Hypothalamus (tissue), 51 donors: Measurements from ENCODE around the gene PPP1R12A.
A peak's percentile ranks its signal among the peaks of the same experiment; 100 is the strongest.

Source experiments
- DNase-seq, 51 donors: peaks; one replicate each; lab custom pipeline; 2025; lab: John Stamatoyannopoulos, UW

PPP1R12A gene

DNA sequence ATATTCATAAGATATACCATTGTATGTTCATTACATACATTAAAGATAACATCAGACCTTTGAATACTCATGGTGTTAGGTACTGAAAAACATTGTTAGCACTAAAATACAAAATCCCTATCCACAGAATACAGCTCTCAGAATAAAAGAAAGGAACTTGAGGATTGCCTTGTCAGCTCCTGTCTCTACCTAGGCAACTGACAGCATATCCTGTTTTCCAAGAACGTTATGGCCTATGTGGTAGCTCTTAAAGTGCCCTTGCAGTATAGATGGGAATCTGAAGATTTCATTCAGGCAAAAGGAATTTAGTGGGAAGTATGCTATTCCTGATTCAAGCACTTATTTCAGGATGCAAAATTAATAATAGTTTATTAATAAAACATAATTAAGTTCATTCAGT, 1.8 kb upstream of the PPP1R12A start:
- DNase-seq: no peak

DNA sequence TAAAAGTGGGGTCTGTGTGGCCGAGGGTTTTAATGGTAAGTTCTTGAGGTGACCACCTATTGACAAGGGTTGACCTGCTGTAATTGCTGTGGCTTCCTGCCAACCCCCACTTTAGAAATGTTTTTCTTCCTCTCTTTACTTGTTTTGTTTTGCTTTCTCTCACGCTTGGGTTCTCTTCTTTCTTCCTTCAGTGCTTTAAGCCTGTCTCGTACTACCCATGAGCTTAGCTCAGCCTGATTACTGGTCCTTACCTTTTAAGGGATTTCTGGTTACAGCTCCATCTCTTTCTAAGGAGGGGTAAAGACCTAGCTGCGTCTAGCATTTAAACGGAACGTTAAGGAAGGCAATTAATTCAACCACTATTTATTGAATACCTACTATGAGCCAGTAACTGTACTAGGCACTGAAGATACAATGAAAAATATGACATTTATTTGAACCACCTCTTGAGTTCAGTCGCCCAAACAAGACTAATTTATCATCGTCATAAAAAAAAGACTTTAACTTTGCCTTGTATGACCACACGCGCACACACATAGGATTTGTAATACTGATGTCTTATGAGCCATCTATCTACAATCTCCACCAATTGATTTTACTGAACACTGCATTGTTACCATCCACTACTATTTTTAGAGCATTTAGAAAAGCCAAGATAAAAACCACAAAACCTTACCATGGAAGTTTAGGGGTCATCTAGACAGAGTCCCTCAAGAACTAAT, 888 bp upstream of the PPP1R12A start:
- peak in 2 of 51 donors; percentile 13 to 45 for DNase-seq

DNA sequence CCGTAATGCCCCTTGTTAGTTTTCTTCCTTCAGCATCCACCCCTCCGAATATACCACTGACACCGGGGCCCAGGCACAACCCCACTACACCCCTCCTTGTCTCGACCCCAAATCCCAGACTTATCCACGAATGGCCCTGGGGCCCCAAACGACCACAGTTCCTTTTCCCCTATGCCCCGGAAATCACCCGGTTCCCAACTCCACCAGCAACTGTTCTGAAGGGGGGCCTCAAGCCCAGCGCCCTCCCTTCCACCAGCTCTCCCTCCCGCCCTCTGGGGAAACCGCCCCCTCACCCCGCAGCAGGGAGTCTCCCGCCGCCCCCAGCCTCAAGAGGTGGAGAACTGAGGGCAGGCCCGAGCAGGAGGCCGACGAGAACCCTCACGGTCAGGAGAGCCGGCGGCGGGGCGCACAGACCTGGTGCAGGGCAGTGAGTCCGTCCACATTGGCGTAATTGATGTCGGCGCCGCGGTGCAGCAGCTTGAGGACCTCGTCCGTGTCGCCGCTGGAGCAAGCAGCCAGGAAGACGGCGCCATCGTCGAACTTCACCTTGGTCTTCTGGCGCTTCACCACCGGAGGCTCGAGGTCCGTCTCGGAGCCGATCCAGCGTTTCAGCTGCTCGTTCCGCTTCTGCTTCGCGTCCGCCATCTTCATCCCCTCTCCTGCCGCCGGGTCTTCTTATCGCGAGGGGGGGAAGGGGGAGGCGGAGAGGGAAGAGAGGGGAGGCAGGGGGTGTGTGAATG, 446 bp downstream of the PPP1R12A start:
- DNase-seq: peak in 43 of 51 donors; percentile 34 to 89 (median 68)

DNA sequence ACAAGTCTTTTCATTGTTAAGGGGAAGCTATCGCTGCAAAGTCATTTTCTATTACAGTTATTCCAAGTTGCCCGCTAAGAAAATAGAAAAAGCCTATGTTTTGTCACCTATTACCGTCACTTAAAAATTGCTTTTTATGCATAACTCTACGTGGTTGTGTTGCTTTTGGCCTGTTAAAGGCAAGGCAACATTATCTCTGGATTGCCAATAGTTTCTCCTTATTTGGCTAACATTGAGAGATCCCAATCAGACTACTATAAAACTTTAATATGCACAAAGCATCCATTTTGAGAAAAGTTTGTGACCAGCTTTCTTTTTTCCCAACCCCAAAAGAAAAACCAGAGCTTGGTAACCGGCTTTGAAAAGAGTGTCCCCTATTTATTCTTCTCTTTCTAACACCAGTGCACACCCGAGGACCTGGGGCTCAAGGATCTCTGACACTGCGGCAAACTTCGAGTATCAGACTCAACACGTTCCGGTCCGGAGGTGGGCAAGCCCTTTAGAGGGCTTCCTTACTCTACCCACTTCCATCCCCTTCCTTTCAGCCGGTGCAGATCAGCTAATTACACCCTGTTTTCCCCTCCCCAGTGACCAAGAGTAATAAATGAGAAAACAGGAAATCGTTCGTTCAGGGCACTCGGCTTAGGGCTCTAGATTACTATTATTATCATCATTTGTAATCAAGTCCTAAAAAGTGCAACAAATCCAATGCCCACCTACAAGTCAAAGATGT, 1.2 kb downstream of the PPP1R12A start:
- DNase-seq: peak in 12 of 51 donors; percentile 2 to 56 (median 10)

DNA sequence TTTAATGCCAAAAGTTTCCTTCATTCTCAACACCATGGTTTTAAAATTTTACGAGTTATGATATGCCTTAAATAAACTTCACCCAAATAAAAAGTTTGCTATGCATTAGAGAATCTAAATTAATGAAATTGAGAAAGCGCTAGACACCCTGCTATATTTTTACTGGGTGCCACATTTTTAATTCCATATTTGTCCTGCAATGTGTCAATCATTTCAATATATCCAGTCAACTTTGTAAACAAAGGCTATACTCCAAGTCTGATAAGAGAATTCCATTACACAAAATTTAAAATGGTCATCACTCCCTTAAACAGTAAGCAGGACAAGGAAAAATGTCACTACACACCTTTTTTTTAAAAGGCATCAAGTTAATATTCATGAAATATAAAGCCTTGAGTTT, 1.9 kb downstream of the PPP1R12A start:
- DNase-seq: no peak

DNA sequence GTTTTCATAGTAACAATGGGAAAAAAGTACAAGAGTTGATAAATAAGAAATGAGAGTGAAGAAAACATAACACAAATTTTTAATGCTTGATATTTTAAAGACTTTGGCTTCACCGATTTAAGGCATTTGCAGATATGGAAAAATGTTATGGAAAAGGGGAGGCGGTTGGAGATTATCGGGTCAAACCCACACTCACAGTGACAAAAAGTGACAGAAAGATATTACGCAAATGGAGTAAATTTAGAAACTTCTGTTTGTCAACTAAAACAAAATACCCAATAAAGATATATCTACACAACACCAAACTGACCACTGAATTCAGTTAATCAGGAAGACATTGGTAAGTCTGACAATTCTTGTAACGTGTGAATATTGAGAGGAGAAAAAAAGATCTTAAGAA, 2.5 kb downstream of the PPP1R12A start:
- DNase-seq: no peak

DNA sequence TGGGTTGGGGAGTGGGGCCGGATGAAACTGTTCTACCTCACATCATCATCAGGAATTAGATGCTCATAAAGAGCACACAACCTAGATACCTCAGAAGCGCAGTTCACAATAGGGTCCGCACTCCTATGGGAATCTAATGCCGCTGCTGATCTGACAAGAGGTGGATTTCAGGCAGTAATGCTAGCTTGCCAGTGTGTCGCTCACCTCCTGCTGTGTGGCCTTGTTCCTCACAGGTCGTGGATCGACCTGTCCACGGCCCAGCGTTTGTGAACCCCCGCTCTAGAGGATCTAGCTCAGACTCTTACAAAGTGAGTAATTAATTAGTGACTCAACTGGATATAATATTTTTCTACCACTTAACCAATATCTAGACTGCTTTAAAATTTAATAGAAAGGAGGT, 5.8 kb downstream of the PPP1R12A start:
- DNase-seq: no peak

DNA sequence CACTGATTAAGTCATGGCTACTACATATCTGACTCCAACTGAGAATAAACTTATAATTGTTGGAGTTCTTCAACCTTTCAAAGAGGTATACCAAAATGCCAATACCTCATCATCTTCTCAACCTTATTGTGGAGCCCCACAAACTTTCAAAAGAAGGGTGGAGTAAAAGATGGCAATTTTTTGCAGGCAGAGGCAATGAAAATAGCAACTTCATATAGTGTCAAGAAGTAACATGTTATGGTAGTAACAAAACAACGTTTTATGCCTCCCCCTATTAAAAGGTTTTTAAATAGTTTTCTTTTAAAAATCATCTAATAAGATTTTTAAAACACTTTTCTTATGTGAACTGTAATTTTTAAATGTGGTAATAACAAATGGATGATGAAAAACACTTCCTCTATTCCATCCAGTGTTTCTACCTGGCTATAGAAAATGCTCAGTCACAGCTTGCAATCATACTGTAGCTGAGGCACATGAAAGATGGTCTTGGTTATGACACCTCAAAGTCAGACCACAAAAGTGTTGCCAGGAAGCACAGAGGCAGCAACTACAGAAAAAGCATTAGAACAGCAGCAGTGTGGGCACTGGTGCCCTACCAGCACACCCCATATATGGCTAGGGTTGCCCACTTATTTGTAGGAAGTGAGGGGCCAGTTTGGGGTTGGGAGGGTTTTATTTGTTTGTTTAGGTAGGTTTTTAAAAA, 7.0 kb downstream of the PPP1R12A start:
- no peak for DNase-seq

DNA sequence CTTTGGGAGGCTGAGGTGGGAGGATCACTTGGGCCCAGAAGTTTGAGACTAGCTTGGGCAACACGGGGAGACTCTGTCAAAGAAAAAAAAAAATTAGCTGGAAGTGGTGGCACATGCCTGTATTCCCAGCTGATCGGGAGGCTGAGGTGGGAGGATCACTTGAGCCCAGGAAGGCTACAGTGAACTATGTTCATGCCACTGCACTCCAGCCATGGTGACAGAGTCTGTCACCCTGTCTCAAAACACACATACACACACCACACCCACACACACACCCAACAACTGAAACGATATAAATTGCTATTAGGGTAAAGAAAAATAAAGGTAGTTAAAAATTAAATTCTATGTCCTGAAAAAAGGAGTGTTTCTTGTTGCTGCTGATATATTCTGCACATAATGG, 7.9 kb downstream of the PPP1R12A start:
- DNase-seq: no peak

DNA sequence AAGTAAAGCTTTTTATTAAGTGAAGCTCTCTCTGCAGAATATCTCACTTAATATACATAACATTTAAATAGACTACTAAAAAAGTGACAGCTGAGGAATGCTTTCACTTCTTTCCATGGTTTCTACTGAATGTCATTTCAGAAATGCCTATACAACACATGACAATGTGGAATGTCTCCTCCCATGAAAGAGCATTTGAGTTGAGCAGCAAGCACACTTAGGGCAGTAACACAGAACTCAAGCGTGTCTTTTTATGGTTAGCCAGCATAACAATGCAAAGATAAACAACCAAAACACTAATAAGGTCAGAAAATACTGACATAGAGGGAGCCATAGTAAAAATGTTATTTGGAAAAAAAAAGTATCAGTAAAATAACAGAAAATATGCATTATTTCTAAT, 9.4 kb downstream of the PPP1R12A start:
- DNase-seq: no peak

DNA sequence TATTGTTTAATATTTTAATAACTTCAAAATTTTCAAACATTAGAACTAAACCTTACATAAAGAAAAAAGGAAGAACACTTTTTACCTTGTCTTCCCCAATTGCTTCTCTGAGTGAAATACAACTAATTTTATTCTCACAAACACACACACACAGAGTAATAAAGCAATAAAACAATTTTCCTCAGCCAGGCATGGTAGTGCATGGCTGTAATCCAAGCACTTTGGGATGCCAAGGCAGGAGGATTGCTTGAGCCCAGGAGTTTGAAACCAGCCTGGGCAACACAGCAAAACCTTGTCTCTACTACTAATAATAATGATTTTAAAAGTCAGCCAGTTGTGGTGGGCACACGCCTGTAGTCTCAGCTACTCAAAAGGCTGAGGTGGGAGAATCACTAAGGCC, 13.1 kb downstream of the PPP1R12A start:
- no peak for DNase-seq

DNA sequence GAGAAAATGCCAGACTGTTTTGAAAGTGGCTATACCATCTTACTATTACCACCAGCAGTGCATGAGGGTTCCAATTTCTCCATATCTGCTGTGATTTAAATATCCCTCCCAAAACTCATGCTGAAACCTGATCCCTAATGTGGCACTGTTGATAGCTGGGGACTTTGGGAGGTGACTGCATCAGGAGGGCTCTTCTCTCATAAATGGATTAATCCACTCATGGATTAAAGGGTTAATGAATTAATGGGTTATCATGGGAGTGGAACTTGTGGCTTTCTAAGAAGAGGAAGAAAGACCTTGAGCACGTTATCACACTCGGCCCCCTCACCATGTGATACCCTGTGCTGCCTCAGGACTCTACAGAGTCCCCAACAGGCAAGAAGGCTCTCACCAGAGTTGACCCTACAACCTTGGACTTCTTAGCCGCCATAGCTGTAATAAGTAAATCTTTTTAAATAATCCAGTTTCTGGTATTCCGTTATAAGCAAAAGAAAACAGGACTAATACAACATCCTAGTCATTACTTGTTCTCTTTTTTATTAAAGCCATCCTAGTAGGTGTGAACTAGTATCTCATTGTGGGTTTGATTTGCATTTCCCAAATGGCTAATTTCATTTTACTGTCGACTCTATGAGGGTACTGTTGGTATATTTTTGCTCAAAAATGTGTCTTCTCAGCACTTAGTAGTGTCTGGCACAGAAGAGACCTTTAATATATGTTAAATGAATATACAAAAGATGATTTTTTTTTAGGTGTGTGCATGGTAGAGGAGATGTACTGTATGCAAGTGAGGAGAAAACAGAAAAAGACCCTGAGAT, 14.3 kb downstream of the PPP1R12A start:
- DNase-seq: no peak

DNA sequence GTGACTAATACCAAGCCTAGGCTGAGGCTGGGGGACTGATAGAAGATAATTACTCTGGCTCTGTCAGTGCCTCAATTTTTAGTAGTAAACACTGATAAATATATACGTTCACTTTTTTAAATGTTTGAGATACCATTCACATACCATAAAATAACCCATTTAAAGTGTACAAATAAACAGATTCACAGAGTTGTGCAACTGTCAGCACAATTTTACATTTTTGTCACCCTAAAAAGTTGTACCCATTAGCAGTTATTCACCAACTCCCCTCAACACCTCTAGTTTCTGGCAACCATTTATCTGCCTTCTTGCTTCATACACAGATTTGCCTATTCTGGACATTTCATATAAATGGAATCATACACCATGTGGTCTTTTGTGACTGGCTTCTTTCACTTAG, 15.1 kb downstream of the PPP1R12A start:
- no peak for DNase-seq

DNA sequence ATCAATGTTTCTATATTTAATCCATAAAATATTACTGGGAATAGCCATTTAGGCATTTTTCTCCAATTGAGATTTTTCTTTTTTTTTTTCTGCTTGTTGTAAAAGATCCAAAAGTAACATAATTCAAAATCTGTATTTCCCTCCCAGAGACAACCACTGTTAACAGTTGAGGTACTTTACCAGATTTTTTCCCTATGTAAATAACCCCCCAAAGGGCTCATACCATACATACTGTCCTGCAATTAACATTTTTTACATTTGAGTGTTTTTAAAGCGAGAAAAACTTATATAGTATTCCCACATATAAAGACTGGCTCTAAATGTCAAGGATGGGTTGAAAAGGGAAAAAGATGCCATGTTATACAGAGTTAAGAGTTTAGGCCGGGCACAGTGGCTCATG, 18.1 kb downstream of the PPP1R12A start:
- DNase-seq: no peak

DNA sequence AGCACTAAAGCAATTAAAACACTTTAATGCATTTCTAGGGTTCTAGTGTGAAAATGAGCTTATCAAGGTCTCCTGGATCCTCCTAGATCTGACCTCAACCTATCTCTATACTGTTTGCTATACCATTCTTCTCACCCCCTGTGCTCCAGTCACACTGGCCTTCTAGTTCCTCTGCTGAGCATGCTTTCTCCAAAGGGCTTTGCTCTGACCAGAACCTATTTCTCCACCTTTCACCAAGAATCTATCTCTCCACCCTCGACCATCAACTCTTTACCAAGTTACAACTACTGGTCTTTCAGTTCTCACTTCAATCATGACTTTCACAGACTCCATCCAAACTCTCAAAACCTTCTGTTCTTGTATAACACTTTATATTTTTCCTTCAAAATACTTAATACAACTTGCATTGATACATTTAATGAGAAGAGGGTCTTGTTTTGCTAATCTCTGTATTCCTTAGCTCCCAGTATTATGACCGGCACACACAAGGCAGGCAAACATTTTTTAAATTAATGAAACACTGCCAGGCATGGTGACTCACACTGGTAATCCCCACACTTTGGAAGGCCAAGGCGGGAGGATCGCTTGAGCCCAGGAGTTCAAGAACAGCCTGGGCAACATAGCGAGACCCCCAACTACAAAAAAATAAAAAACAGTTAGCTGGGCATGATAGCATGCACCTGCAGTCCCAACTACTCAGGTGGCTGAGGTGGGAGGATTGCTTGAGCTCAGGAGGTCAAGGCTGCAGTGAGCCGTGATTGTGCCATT, 22.8 kb downstream of the PPP1R12A start:
- no peak for DNase-seq

DNA sequence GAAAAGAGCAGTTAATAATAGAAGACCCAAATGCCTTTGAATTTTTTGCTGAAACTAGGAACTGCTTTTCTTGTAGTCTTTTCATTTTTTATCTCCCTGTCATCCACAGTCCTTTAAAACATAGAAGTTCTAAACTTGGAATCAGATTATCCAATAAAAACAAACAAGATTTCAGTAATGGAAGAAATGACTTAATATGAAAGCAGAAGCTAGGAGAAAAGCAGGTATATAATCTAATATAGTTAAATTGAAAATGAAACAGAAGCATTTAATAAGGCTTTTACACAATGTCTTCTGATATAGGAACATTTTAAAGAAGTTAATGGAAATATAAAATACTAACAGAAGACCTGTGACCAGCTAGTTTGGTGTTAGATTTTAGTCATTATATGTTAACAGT, 26.5 kb downstream of the PPP1R12A start:
- DNase-seq: no peak

DNA sequence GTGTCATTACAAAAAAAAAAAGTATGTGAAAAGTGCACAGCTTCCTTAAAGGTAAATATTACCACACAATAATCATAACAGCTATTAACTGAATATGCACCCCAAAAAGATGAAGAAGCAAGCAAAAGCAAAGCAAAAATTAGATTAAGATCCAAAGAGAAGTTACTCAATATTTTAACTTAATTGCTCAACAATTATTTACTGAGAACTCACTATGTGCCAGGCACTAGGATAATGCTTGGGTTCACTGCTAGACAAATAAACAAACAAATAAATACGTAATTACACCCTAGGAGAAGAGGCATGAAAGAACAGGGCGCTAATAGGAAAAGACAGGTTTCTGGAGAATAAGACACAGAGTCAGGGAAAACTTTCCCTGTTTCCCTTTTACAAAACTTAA, 33.4 kb downstream of the PPP1R12A start:
- DNase-seq: no peak

DNA sequence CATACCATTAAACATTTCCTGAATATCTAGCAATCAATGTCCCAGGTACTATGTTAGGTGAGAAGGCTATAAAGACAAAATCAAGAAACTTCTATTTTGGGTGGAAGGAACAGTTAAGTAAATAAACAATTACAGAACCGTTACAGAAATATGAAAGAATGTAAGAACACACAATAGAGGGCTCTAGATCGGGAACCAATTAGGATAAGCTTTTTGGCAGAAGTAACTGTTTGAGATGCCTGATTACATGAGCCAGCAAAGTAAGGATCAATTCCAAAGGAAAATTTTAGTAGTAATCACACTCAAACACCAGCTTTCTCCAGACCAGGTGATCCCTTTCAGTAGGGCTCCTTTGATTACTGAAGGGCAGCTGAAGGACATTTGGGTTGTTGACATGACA, 33.9 kb downstream of the PPP1R12A start:
- no peak for DNase-seq

DNA sequence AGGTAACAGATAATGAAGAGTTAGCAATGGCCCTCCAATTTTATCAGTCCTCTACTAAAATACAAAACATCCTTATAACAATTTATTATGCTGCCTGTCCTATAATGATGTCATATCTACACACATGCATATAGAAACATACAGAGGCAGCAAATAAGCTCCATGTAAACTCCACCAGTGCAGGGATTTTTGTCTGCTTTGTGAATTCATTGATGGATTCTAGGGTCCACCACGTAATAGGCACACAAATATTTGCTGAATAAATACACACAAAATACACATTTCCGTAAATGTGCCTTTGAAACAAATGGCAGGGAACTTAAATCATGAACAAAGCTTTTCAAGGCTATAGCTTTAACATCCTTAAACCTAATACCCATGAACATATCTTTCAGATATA, 34.7 kb downstream of the PPP1R12A start:
- DNase-seq: no peak
